Jurkat, Clone E6-1 (cell line): ENCODE data around the gene ZNF185.

Experiments used
- DNase-seq: peaks from one replicate; pipeline ENCODE4 v3.0.0-alpha.2; 2011; ENCODE audit warnings: low read depth, low spot score
- H3K4me3 ChIP-seq: 2 replicates; pipeline ENCODE4 v1.5.1; 2011; ENCODE audit warnings: mild to moderate bottlenecking, low read length, control low read depth, moderate library complexity

ZNF185 gene

GRCh38 chrX:152913346-152913745 lies 15.5 kb downstream of the ZNF185 start:
- no peak for DNase-seq

DNA sequence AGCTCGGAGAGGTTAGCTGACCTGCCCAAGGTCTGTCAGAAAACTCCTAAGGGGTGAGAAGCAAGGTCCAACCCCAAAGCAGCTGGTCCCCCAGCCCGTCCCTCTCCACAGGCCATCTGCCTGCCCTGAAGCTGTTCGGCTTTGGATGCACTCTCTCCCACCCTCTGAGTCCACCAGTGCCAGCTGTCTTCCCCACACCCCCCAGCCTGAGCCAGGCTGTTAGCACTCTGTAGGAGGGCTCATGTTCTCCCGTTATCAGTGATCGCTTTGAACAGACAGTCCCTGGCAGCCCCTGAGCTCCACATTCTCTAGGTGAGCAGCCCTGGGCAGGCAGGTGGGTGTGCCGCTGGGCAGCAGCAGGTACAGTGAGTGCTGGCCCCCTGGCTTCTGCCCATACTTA lies 16.0 kb downstream of the ZNF185 start:
- H3K4me3 ChIP-seq: no peak overlapping the region
- no peak for DNase-seq

More at GRCh38 chrX:152913346-152913745, 15.5 kb downstream of the ZNF185 start:
- H3K4me3 ChIP-seq: no peak overlapping the region

DNA sequence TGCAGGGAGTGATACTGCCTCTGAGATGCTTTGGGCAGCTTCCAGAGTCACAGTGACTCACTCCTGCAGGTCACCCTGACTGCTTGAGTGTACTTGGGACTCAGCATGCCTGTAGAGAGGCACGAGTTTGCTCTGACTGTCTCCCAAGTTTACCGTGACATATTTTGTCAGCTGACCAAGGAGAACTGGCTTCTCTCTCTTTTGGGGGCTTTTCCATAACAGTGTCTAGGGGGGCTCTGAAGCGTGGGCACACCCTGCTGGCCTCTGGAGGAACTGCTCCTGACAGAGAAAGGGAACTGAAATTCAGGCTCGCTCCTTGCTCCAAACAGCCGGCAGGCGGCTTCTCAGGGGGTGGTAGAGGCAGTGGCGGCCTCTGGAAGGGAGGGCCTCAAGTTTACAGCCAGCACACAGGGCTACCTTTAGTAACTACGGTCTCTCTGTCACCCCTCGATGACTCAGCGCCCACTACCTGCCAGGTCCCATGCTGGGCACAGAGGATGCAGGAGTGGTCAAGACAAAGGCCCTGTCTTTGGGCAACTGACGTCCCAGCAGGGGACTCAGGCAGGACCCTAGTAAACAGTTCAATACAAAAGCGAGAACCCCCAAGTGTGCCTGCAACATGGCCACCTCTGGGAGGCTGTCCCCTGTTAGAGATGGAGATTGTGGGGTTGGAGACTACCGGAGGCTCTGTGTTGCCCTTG lies 17.8 kb downstream of the ZNF185 start:
- DNase-seq: peak; percentile 36
- H3K4me3 ChIP-seq: no peak overlapping the region

DNA sequence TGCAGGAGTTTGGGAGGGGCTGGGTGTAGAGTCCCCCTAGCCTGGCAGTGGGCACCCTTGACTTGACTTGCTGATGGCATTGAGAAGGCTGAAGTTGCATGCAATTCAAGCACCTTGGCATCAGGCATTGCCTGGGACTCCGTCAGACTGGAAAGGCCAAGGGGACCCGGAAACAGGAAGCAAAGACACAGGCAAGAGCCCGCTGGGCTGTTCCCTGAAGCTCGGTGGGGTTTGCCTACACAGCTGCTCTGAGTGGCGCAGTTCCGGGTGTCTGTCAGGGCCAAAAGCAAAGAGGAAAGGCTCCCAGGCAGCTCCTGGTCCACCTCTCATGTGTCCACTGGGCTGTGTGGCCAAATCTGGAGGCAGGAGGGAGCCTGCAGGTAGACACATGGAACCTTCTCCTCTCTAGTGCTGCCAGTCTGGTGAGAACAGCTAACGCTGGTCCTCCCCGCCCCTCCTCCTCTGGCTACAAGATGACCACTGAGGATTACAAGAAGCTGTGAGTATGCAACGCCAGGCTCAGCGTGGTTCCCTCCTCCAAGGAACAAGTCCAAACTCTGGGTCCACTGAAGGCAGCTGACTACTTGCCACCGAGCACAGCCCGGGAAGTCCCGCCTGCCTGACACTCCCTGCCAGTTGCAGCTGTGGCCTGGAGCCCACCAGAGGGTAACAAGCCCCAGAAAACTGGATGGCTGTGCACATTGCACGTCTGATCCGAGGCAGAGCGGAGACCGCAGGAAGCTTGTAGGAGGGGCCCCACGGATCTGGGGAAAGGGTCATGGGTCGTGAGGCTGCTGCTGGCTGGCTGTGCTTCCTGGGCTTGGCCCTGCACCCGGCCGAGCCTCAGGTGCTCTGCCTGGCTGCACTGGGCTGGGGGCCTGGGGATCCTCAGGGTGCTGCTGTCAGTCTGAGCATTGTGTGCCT lies 20.1 kb downstream of the ZNF185 start:
- no peak for DNase-seq
- no peak overlapping the region for H3K4me3 ChIP-seq

DNA sequence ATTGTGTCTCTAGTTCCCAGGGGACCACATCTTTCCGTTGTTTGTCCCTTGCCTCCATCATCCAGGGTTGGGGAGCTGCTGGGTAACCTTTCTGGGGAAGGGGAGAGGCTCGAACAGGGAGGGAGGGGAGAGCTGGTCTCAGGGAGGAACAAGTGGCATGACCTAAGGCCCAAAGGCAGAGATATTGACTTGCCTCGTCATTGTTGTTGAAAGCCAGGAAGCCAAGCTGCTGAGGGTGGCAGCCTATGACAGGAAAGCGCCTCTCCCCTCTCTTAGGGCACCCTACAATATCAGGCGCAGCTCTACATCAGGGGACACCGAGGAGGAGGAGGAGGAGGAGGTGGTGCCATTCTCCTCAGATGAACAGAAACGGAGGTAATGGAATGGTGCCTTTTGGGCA lies 20.8 kb downstream of the ZNF185 start:
- no peak overlapping the region for H3K4me3 ChIP-seq
- no peak for DNase-seq

DNA sequence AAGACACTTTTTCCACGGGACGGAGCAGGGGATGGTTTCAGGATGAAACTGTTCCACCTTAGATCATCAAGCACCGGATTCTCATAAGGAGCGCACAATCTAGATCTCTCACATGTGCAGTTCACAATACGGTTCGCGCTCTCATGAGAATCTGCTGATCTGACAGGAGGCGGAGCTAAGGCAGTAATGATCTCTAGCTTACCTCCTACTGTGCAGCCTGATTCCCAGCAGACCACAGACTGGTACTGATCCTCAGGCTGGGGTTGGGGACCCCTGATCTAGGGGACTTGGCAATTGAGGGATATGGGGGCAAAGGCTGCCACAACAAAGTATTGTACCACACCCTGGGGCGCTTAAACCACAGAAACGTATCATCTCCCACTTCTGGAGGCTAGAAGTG lies 25.7 kb downstream of the ZNF185 start:
- peak; percentile 65 for DNase-seq
- no peak overlapping the region for H3K4me3 ChIP-seq

- DNase-seq: no peak
- no peak overlapping the region for H3K4me3 ChIP-seq
Measured at GRCh38 chrX:152925835-152926234, 28.0 kb downstream of the ZNF185 start.

- H3K4me3 ChIP-seq: no peak overlapping the region
- peak; percentile 41 for DNase-seq
Measured at GRCh38 chrX:152926279-152926678, 28.4 kb downstream of the ZNF185 start.

- DNase-seq: no peak
Measured at GRCh38 chrX:152926923-152927322, 29.1 kb downstream of the ZNF185 start.

DNA sequence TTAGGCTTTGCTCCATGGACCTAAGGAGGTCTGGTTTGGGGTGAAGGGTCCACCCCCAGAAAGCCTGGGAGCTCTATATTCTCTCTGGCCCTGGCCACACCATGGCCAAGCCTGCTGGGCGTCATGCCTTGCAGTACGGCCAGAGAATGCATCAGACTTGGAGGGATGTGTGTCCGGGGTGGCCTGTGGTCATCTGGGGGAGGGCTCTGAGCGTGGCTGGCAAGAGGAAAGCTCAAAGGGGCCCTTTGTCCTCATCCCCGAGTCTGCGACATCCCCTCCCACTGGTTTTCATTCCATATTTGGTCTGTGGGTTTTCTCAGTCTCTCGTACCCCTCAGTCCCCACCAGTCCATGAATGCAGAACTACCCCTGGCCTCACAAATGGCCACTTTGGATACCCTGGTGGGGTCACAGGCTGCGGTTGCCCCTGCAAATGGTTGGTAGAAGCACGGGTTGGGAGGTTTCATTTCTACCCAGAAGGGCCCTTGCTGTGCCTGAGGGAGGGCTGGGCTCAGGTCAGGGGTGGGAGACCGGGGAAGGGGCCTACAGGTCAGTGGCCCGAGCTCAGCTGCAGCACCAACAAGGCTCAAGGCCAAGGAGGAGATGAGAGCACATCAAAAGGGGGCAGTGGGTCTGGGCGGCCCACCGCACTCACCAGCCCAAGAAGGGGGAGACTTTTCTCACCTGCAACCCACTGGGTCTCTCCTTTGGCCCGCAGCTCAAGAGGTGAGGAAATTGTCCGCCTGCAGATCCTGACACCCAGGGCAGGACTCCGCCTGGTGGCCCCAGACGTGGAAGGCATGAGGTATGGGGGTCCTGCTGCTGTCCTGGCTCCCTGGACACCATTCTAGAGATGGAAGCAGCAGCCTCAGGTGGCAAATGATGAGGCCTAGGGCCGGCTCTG lies 30.2 kb downstream of the ZNF185 start:
- DNase-seq: no peak
- H3K4me3 ChIP-seq: no peak overlapping the region

More at GRCh38 chrX:152926923-152927322, 29.1 kb downstream of the ZNF185 start:
- H3K4me3 ChIP-seq: no peak overlapping the region

DNA sequence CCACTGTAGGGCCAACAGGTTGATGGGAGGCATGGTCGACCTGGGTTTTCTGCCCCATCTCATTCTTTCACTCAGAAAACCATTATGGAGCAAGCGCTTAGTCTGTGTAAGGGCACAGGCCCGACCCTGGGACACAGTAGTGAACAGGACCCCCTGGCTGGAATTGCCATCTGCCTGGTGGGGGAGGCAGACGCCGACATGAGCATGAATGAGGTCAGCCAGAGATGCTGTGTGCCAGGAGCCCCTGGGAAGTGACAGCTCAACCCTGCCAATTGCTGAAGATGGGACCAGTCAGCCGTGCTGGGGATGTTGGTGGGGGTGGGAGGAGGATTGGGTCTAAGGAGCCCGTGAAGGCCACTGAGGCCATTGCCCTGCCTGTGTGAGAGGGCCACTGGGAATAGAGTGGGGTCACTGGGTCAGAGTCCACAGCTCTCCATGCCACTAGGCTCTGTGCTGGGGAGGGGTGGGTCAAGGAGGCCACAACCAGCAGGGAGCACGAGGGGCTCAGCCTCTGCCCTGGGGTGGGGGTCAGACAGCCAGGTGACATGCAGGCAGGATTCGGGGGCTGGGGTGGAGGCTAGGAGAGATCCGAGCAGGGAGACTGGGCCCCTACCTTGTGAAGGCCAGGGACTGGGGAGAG lies 31.0 kb downstream of the ZNF185 start:
- no peak overlapping the region for H3K4me3 ChIP-seq
- DNase-seq: no peak

GRCh38 chrX:152929898-152930297 lies 32.0 kb downstream of the ZNF185 start:
- no peak overlapping the region for H3K4me3 ChIP-seq
- no peak for DNase-seq

- no peak for DNase-seq
- no peak overlapping the region for H3K4me3 ChIP-seq
Measured at GRCh38 chrX:152930516-152930915, 32.6 kb downstream of the ZNF185 start.

GRCh38 chrX:152932144-152932543 lies 34.3 kb downstream of the ZNF185 start:
- H3K4me3 ChIP-seq: no peak overlapping the region
- DNase-seq: no peak

- no peak for DNase-seq
- no peak overlapping the region for H3K4me3 ChIP-seq
Measured at GRCh38 chrX:152932598-152933175, 34.8 kb downstream of the ZNF185 start.

- no peak for DNase-seq
- no peak overlapping the region for H3K4me3 ChIP-seq
Measured at GRCh38 chrX:152936306-152936705, 38.4 kb downstream of the ZNF185 start.

DNA sequence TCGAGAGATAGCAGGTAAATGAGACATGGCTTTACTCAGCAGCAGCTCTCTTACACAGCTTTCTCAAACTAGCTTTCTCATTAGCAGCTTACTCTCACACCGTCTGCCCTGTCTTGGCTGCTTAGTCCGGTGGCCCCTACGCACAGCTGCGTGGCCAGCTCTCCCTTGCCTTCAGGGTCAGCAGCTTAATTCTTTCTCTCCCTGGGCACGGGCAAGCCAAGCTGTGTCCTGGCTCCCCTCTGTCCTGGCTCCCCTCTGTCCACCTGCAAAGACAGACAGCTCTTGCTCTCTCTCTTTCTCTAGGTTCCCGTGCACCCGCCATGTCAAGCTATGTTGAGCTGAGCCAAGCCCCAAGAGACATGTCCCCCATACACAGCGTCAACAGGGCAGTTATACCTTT lies 39.4 kb downstream of the ZNF185 start:
- H3K4me3 ChIP-seq: no peak overlapping the region
- DNase-seq: no peak

DNA sequence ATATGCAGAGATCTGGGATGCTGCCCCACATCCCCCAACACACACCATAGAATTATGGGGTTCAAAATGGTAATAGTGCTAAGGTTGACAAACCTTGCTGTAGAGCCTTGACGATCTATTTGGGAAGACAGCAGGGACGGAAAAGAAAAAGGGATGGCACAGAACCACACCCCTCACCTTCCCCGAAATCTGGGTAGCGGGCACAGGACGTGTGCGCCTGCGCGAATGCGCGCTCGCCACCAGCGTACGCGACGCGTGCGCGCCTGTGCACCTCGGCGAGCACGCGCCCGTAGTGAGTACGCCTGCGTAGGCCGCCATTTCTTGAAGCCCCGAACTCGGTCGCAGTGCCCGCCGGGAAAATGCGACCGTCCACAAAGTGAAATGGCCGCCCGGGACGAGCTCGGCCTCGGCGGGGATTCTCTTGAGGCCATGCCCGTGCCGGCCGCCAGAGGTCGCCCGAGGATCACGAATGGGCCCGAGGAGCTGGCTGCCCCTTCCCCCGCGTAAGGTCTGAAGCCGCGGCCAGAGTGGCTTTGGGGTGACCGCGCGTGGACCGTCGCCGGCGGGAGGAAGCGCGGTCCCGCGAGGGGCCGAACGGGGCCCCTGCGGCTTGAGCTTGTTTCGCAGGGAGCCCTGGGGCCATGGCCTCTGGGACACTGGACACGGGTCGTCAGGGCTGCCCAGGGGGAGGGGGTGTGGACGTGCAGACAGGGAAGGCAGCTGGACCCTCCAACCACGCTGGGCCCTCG lies 43.6 kb downstream of the ZNF185 start:
- H3K4me3 ChIP-seq: peak overlapping the region; percentile 71
- peak; percentile 86 for DNase-seq
